Measurements from ENCODE around the gene TEAD1.

Gene TEAD1

GRCh38 chr11:12986194-12986898, 312.1 kb downstream of the TEAD1 start:
- DNase-seq (ENCODE audit: low read depth): no peak

DNA sequence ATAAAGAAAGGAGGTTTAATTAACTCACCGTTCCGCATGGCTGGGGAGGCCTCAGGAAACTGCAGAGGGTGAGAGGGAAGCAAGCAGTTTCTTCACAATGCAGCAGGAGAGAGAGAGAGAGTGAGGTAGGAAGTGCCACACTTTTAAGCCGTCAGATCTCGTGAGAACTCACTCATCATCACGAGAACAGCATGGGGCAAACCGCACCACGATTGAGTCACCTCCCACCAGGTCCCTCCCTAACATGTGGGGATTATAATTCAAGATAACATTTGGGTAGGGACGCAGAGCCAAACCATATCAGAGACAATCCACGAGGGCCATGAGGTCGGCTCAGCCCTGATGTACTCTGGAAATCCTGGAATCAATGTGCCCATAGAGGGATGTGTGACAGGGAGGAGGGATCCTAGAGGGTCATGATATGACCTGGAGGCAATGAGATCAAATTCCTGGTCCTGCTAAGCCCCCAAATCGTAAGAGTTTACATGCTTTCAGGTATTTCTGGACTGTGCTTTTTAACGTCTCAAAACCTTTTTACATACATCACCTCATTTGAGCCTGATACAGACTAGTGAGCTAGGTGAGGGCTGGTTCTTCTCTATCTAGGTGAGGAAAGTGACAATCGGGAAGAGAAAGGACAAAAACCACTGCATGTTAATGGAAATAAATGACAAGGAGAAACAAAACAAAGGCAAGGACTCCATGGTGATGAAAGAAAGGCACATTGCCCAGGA, 315.4 kb downstream of the TEAD1 start:
- no peak for DNase-seq (ENCODE audit: low read depth)

GRCh38 chr11:12990162-12990480, 315.9 kb downstream of the TEAD1 start:
- DNase-seq (ENCODE audit: low read depth): no peak

- no peak for DNase-seq (ENCODE audit: low read depth)
Observed at GRCh38 chr11:12991426-12991825, 317.2 kb downstream of the TEAD1 start.

DNA sequence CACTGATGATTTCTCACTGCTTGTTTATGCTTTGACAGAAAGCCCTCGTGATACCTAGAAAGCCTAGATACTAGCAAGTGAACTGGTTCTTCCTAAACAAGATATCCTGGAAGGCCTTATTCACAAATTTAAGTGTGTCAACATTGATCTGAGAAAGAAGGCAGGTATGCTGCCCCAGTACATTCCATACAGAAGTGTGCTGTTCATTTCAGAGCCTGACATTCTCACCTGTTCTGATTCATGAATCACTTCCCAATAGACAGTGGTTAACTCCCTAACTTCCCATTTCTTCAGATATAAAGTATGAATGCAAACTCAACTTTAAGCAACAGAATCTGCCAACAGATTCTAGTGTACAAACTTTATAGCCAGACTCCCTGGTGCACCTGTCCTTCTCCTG, 319.4 kb downstream of the TEAD1 start:
- no peak for DNase-seq (ENCODE audit: low read depth)

All from fibroblast of the conjunctiva (primary cell).